OCI-LY3 (cell line): Measurements from ENCODE around the gene FGF22.

Experiments
- CTCF ChIP-seq: fragments of 200-600, 300-600 bp; sonication (generic); IDR thresholded peaks from 2 replicates; pipeline ENCODE4 v1.5.1; 2014; ENCODE audit warnings: antibody characterized with exemption, low read length, low read depth
- EZH2phosphoT487 ChIP-seq: fragments of 200-600 bp; shearing (Covaris generic); IDR thresholded peaks from 2 replicates; pipeline ENCODE4 v1.6.1; 2018; ENCODE audit warnings: antibody characterized with exemption, mixed run types, low read depth

- TF ChIP-seq EZH2phosphoT487 = no peak
- no peak for TF ChIP-seq CTCF
Observed at GRCh38 chr19:648904-649801, 9.5 kb downstream of the FGF22 start.
